GM06990 (cell line): ENCODE results near the gene INPP5A.

Experiments used
- DNase-seq: peaks from one replicate; pipeline ENCODE4 v3.0.0-alpha.2; 2011; ENCODE audit not compliant: insufficient read length; ENCODE audit errors: extremely low read depth
- H3K27me3 ChIP-seq: replicated peaks from 2 replicates; pipeline ENCODE4 v1.6.0; 2011; ENCODE audit warnings: low read length; ENCODE audit not compliant: control insufficient read depth, insufficient read depth
- H3K36me3 ChIP-seq: 2 replicates; pipeline ENCODE4 v1.5.1; 2011; ENCODE audit warnings: low read length; ENCODE audit not compliant: control insufficient read depth, insufficient read depth
- H3K4me3 ChIP-seq: replicated peaks from 2 replicates; pipeline ENCODE4 v1.5.1; 2011; ENCODE audit warnings: low read depth, mild to moderate bottlenecking, control low read depth, low read length
- TF ChIP-seq, protein P1 (sequence below): IDR thresholded peaks from 2 replicates; pipeline ENCODE4 v1.5.1; 2011; ENCODE audit warnings: low read length, control low read depth, mild to moderate bottlenecking, inconsistent platforms; ENCODE audit not compliant: insufficient read depth, poor library complexity, severe bottlenecking

Gene INPP5A

DNA sequence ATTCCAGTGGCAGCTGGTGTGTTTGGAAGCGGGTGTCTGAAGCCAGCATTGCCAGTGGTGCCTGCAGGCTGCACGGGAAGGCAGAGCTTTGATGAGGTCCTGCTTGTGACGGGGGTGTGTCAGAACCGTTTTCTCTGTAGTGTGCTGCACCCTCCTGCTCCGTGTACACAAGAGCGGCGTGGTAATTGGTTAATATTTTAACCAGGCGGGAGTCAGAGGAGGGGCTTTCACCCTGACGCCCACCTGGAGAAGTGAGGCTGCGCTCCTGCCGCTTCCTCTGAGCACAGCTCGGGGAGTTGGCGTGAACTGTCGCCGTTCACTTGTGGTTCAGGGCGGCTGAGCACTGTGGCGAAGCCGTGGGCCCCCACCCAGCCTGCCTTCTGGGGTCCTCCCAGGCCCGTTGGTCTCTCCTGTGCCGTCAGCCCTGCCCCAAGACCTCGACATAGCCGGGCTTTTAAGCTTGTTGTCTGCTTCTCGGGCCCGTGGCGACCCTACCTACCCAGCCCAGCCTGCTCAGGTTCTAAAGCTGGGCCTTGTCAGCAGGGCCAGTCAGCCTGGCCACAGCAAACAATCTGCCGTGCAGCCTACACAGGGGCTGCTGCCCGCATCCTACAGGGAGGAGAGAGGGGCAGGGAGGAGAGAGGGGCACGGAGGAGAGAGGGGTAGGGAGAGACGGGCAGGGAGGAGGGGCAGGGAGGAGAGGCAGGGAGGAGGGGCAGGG, 236.8 kb downstream of the INPP5A start:
- no peak for DNase-seq
- no peak overlapping the region for H3K4me3 ChIP-seq
- TF ChIP-seq, protein P1, sequence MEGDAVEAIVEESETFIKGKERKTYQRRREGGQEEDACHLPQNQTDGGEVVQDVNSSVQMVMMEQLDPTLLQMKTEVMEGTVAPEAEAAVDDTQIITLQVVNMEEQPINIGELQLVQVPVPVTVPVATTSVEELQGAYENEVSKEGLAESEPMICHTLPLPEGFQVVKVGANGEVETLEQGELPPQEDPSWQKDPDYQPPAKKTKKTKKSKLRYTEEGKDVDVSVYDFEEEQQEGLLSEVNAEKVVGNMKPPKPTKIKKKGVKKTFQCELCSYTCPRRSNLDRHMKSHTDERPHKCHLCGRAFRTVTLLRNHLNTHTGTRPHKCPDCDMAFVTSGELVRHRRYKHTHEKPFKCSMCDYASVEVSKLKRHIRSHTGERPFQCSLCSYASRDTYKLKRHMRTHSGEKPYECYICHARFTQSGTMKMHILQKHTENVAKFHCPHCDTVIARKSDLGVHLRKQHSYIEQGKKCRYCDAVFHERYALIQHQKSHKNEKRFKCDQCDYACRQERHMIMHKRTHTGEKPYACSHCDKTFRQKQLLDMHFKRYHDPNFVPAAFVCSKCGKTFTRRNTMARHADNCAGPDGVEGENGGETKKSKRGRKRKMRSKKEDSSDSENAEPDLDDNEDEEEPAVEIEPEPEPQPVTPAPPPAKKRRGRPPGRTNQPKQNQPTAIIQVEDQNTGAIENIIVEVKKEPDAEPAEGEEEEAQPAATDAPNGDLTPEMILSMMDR: no peak
- no peaks in the 10 kb centered on the region for H3K27me3 ChIP-seq
- H3K36me3 ChIP-seq: no peaks in the 10 kb centered on the region; the same call in none of the 2 replicates

DNA sequence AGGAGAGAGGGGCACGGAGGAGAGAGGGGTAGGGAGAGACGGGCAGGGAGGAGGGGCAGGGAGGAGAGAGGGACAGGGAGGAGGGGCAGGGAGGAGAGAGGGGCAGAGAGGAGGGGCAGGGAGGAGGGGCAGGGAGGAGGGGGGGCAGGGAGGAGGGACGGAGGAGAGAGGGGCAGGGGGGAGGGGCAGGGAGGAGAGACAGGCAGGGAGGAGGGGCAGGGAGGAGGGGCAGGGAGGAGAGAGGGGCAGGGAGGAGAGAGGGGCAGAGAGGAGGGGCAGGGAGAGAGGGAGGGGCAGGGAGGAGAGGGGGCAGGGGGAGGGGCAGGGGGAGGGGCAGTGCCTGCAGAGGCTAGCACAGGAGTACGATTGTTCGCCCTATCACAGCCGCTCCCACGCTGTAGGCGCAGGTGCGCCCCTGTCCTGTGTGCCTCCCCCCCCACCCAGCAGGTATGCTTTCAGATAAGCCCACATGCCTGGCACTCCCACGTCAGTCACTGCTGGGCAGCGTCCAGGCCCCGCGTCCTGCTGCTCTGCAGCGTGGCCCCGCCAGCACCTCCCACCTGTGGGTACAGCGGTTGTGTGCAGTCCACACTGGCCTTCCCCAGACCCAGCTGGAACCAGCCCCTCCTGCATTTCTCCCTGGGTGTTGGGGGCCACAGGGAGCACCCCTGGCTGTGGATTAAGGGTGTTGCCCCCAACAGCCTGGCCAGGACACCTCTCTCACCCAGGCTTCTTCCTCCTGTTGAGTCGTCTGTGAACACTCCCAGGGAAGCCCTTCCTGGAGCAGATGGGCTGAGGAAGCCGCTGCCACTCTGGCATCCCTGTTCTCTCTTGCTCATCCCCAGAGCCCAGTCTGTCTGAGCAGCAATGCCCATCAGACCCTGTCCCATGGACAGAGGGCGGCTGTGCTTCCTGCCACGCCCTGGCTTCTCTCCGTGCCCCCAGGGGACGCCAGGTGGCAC, 237.6 kb downstream of the INPP5A start:
- TF ChIP-seq, protein P1: no peak
- DNase-seq: no peak
- Histone ChIP-seq H3K36me3 (no peaks in the 10 kb centered on the region; the same call in none of the 2 replicates), H3K4me3 (no peak overlapping the region), H3K27me3 (no peaks in the 10 kb centered on the region)

DNA sequence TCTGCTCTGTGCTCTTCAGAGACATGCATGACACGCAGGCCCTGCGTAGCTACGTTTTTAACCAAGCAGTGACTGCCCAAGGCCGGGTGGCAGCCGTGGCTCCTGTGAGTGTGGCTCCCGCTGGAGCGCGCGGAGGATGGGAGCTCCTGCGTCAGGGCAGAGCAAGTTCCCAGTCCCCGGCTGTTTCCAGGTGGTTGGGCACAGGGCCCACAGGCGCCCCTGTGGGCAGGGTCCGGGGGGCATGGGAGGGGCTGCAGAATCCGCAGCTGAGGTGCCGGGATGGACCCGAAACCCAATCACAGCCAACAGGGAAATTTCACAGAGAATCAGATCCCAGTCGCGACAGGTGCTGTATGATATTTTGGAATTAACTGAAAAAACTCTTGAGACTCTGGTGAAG, 238.6 kb downstream of the INPP5A start:
- Histone ChIP-seq H3K4me3 (no peak overlapping the region), H3K36me3 (no peaks in the 10 kb centered on the region; the same call in none of the 2 replicates), H3K27me3 (no peaks in the 10 kb centered on the region)
- DNase-seq: no peak
- TF ChIP-seq, protein P1: no peak

DNA sequence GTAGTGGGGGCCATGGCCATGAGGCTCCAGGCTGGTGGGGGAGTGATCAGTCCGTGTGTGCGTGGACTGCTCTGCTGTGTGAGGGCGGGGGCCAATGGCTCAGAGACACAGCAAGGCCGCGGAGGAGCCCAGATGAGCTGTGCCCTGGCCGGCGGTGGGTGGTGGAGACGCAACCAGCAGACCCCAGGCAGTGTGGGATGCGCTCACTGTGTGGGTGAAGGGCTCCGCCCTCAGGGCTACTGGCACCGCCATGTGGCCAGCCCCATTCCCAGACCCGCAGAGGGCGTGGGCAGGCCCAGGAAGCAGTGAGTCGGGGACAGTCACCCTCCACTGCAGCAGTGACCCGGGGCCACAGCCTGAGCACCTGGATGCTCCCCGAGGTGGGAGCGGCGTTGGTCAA, 239.2 kb downstream of the INPP5A start:
- Histone ChIP-seq H3K36me3 (no peaks in the 10 kb centered on the region; the same call in none of the 2 replicates), H3K4me3 (no peak overlapping the region), H3K27me3 (no peaks in the 10 kb centered on the region)
- TF ChIP-seq, protein P1: no peak
- DNase-seq: no peak

DNA sequence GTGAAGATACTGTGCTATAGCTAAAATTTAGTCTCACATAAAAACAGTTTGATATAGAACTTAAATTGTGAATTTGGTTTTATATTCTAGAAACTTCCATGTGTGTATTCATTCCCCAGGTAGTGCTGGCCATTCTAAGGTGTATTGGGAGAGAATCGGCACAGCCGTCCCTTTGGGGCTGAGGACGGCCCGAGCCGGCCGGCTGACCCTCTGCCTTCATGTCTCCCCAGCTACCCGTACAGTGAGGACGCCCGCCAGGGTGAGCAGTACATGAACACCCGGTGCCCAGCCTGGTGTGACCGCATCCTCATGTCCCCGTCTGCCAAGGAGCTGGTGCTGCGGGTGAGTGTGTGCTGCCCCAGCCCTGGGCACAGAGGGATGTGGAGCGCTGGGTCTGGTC, 239.9 kb downstream of the INPP5A start:
- DNase-seq: no peak
- Histone ChIP-seq H3K4me3 (no peak overlapping the region), H3K27me3 (no peaks in the 10 kb centered on the region), H3K36me3 (peaks cover 2% of the 10 kb centered on the region)
- TF ChIP-seq, protein P1: no peak
